Stomach (tissue), 9 donors: ENCODE data around the gene TRABD. TPM values are rescaled to one million over a fixed set of nuclear protein-coding genes. Genes with fewer than 3 reads are reported as not detected.

Experiments
- DNase-seq, 2 donors: peaks; one replicate each; pipeline versions ENCODE4 v3.0.0 to v3.0.0-alpha.2; 2013 to 2019
- H3K27ac ChIP-seq, 5 donors: fragments of 200-600 bp in 4 of 5; sonication (generic) in 4 of 5; one replicate each; pipeline ENCODE4 v1.5.1; 2013 to 2019; ENCODE audit warnings: mild to moderate bottlenecking in 1 of 5, moderate library complexity in 1 of 5
- H3K27me3 ChIP-seq, 3 donors: fragments of 200-600 bp; sonication (generic); one replicate each; pipeline ENCODE4 v1.5.1; 2017 to 2019; ENCODE audit warnings: mixed run types in 1 of 3
- H3K36me3 ChIP-seq, 4 donors: fragments of 200-600 bp; sonication (generic); 1 replicate in 3 of 4; 2 replicates in 1 of 4; pipeline ENCODE4 v1.5.1; 2016 to 2019
- H3K4me1 ChIP-seq, 4 donors: fragments of 200-600 bp; sonication (generic); one replicate each; pipeline ENCODE4 v1.5.1; 2016 to 2019
- H3K4me3 ChIP-seq, 4 donors: fragments of 200-600 bp; sonication (generic) in 3 of 4; one replicate each; pipeline ENCODE4 v1.5.1; 2016 to 2019; ENCODE audit warnings: mild to moderate bottlenecking in 1 of 4
- H3K9me3 ChIP-seq, 4 donors: fragments of 200-600 bp; sonication (generic); one replicate each; pipeline ENCODE4 v1.5.1; 2016 to 2019
- CTCF ChIP-seq, 7 experiments: fragments of 450-650 bp in 4 of 7; fragments of 200-600 bp in 3 of 7; sonication (generic) in 3 of 7; IDR thresholded peaks; one replicate each; pipeline ENCODE4 v1.5.1; 2016 to 2019; ENCODE audit warnings: antibody characterized with exemption in 7 of 7, control low read depth in 2 of 7, mild to moderate bottlenecking in 1 of 7
- EP300 ChIP-seq: sonication (generic); formaldehyde crosslinking; IDR thresholded peaks from one replicate; pipeline ENCODE4 v1.6.1; 2017; ENCODE audit warnings: antibody characterized with exemption
- POLR2A ChIP-seq, 4 donors: fragments of 450-650 bp; IDR thresholded peaks; one replicate each; pipeline ENCODE4 v1.6.1; 2016; ENCODE audit warnings: antibody characterized with exemption in 4 of 4, control low read depth in 2 of 4, mild to moderate bottlenecking in 1 of 4, moderate library complexity in 1 of 4
- POLR2AphosphoS5 ChIP-seq, 3 donors: sonication (generic); formaldehyde crosslinking; IDR thresholded peaks; one replicate each; pipeline ENCODE4 v1.6.1; 2016; ENCODE audit warnings: antibody characterized with exemption in 3 of 3
- WGBS, 5 donors: extraction: QIAGEN DNeasy Blood & Tissue Kit in 3 of 5; methylation state at CpG; one replicate each; pipeline versions ENCODE4 v1.1.5 to v1.1.7; 2013 to 2018; 5-methylcytosine and 5-hydroxymethylcytosine counted together
- intact Hi-C: fragments of 100-400 bp; cut with DNase I; formaldehyde crosslinking; loops from one replicate; pipeline ENCODE4 v1.15.1; 2023; ENCODE audit warnings: low total_unique reads
- polyA plus RNA-seq, 3 donors: library from polyadenylated mRNA; stranded (reverse); fragments of 200-250 nt; gene quantifications; one replicate each; pipeline ENCODE4 v1.2.3, GENCODE V29; 2013
- total RNA-seq, 5 donors: library from RNA; depleted of rRNA; stranded (reverse); fragments of >200 nt; gene quantifications; one replicate each; pipeline versions ENCODE4 v1.1.0 to v1.2.3, GENCODE V29; 2014 to 2016
- donor health status: healthy with polysubstance abuse.
- donor health status: Bipolar disorder and iron deficiency.
- donor health status: healthy.

The TRABD gene
- total and polyA plus RNA-seq, 8 donors, result 13.2 to 245 (median 47.5) TPM

GRCh38 chr22:50151571-50152537 lies 33.9 kb upstream of the TRABD start:
- intact Hi-C loops, result loop anchor here (5.0 kb wide), 1 partner anchor 60 kb away; no protein-coding TSS in a partner anchor
- TF ChIP-seq POLR2A (IDR thresholded peaks at IDR 0.05), result no peak
- no peak for TF ChIP-seq CTCF (IDR thresholded peaks at IDR 0.05)
- no peak for TF ChIP-seq EP300
- TF ChIP-seq POLR2AphosphoS5 (IDR thresholded peaks at IDR 0.05), result no peak
- Histone ChIP-seq H3K4me3 (no peak overlapping the region), H3K27ac (no peak overlapping the region), H3K36me3 (no peaks in the 10 kb centered on the region), H3K9me3 (no peaks in the 10 kb centered on the region), H3K4me1 (peaks cover 0 to 4% (median under 1%) of the 10 kb centered on the region in 4 donors), H3K27me3 (no peaks in the 10 kb centered on the region)
- no peak for DNase-seq
- WGBS, 5 donors, result 75 to 85% (median 84%) methylated on average over 27 to 33 of the region's 33 CpGs

GRCh38 chr22:50153056-50153755 lies 32.5 kb upstream of the TRABD start:
- no peak for TF ChIP-seq EP300
- no peak for TF ChIP-seq POLR2A (IDR thresholded peaks at IDR 0.05)
- no peak for TF ChIP-seq POLR2AphosphoS5 (IDR thresholded peaks at IDR 0.05)
- TF ChIP-seq CTCF (IDR thresholded peaks at IDR 0.05), result no peak
- intact Hi-C loops, result loop anchor here (5.0 kb wide), 1 partner anchor 59 kb away; no protein-coding TSS in a partner anchor
- no peak for DNase-seq
- Histone ChIP-seq H3K4me1 (peaks cover 0 to 2% (median 0%) of the 10 kb centered on the region in 4 donors), H3K27me3 (peaks cover 0 to 4% (median 0%) of the 10 kb centered on the region in 3 donors), H3K9me3 (no peaks in the 10 kb centered on the region), H3K27ac (no peak overlapping the region), H3K4me3 (no peak overlapping the region), H3K36me3 (no peaks in the 10 kb centered on the region)
- 80 to 86% (median 83%) methylated on average over 16 to 25 of the region's 25 CpGs for WGBS, 5 donors

- no peaks in the 10 kb centered on the region for H3K36me3 ChIP-seq
- TF ChIP-seq POLR2A (IDR thresholded peaks at IDR 0.05) (no peak), CTCF (IDR thresholded peaks at IDR 0.05) (no peak), EP300 (no peak), POLR2AphosphoS5 (IDR thresholded peaks at IDR 0.05) (no peak)
- no peak for DNase-seq
- intact Hi-C loops, result loop anchor here (5.0 kb wide), 1 partner anchor 59 kb away; no protein-coding TSS in a partner anchor
- H3K4me3 ChIP-seq, result no peak overlapping the region
- WGBS, 5 donors, result 85 to 89% (median 87%) methylated on average over 7 of the region's 7 CpGs
- no peak overlapping the region for H3K27ac ChIP-seq
- no peaks in the 10 kb centered on the region for H3K9me3 ChIP-seq
- peaks cover 0 to 2% (median 0%) of the 10 kb centered on the region in 4 donors for H3K4me1 ChIP-seq
- peaks cover 0 to 9% (median 0%) of the 10 kb centered on the region in 3 donors for H3K27me3 ChIP-seq
These were observed 32.0 kb upstream of the TRABD start for GRCh38 chr22:50153756-50154140.

GRCh38 chr22:50157709-50158375 lies 27.9 kb upstream of the TRABD start:
- intact Hi-C loops, result no loop called here
- no peaks in the 10 kb centered on the region for H3K36me3 ChIP-seq
- TF ChIP-seq CTCF (IDR thresholded peaks at IDR 0.05) (no peak), POLR2AphosphoS5 (IDR thresholded peaks at IDR 0.05) (peak in 2 of 3 donors; percentile 61 to 67), POLR2A (IDR thresholded peaks at IDR 0.05) (no peak), EP300 (no peak)
- H3K27me3 ChIP-seq, result peaks cover 0 to 36% (median 0%) of the 10 kb centered on the region in 3 donors
- H3K9me3 ChIP-seq, result no peaks in the 10 kb centered on the region
- WGBS, 5 donors, result 43 to 64% (median 58%) methylated on average over 17 to 21 of the region's 21 CpGs
- peak overlapping the region in 1 of 5 donors; percentile 9 for H3K27ac ChIP-seq
- H3K4me3 ChIP-seq, result no peak overlapping the region
- H3K4me1 ChIP-seq, result no peaks in the 10 kb centered on the region
- peak; percentile 65 to 85 for DNase-seq
